Activated naive CD4-positive, alpha-beta T cell (primary cell): ENCODE data around the gene RSPO3.
"Not testable (repeated sequence)": the region's sequence is repeated elsewhere in the genome, so short reads cannot be mapped to it uniquely, and the experiment has no call there.

Source experiments
- DNase-seq, 4 experiments: peaks; one replicate each; lab custom pipeline; 2025; lab: John Stamatoyannopoulos, UW

Gene RSPO3

DNA sequence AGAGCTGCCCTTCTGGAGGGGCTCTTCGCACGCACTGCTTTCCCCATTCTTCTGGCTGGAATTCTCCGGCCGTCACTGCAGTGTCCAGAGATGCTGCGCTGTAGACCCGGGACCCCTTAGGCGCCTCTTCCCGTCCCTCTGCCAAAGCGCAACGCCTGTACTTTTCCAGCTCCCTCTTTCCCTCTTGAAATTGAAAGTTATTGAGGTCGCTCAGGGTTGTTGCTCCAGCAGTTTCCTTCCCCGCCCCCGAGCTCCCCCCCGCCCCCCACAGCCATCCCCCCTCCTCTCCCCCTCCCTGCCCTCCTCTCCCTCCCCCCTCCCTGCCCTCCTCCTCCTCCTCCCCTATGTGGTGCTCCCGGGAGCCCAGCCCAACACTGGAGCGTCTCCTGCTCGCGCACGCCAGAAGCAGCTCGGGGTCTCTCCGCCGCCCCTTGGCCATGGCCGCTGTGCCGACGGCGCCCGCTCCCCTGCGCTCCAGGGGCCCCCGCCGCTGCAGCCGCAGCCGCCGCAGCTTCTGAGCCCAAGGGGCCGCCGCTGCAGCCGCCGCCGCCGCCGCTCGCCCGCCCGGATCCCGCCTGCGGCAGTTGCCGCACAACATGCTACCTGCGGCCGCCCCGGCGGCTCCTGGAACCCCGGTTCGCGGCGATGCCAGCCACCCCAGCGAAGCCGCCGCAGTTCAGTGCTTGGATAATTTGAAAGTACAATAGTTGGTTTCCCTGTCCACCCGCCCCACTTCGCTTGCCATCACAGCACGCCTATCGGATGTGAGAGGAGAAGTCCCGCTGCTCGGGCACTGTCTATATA is at the start of gene RSPO3:
TSS of gene RSPO3 (plus strand) at position 374 of the 804 bp plus-strand sequence. CDS start 522 bp downstream, outside the sequence.
- no peak for DNase-seq

GRCh38 chr6:127069659-127070279 is 48.7 kb upstream of the RSPO3 start:
- no peak for DNase-seq

DNA sequence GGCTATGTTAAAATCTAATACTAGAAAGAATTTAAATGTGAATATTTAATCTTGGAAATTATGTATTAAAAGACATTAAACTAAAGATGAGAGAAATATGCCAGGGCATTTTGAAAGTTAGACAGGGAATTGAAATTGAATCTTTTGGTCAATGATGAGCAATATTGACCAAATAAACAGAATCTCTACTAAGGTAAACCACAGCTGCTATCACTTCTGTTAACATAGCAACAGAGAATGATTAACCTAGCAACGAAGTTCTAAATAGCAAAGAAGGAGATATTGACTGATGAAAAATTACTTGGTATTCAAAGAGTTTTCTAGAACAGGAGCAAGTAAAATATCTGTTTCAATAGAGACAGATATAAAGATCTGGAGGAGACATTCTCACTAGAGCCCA is 45.2 kb upstream of the RSPO3 start:
- DNase-seq = no peak

DNA sequence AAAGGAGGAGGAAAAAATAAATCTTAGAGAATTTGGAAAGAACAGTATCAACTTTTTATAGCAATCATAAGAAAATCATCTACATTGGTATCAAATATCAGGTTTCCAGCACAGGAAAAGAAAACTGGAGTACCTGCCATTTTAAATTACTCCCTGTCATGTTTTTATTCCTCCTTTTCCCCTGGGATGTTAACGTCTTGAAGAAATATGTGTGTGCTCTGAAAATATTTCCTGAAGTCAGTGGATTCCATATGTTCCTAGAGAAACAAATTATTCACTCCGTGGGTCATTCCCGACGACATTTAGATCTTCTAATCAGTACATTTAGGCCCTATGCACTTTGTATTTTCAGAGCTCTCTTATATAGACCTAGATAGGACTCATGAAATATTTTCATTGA is 42.0 kb upstream of the RSPO3 start:
- no peak for DNase-seq

DNA sequence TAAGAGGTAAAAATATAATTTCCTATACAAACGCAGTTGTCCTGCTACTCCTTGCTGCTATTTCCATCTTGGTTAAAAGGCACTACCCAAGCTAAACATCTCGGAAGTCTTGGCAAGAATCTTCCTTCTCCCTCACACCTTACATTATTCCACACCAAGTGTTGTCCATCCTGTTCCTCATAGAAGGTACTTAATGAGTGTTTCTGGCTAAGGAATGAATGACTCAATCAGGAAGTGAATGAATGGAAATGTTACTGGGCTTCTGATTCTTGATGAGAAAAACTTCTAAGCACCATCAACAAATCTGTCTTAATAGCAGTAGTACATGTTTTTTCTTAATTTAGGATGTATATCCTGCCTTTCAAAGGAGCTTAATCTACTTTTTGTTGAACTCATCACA is 40.6 kb upstream of the RSPO3 start:
- no peak for DNase-seq

- DNase-seq = no peak
Observed at GRCh38 chr6:127078669-127079068, 39.8 kb upstream of the RSPO3 start.

DNA sequence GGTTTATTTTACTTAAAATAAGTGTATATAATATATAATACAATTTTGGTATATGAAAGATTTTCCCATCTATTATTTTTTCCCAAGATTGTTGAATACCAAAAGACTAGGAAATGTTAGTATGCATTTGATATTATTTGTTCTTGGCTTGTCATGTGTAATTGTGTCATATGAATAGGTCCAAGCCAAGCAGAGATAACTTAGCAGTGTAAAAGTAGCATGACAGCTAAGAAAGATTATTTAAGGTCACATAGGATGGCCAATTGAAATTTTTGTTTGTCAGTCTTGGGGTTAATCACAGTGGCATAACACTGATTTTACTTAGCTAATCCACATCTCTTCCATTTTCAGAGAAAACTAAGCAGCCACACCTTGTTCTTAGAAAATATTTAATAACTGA is 38.8 kb upstream of the RSPO3 start:
- no peak for DNase-seq

GRCh38 chr6:127080081-127080480 is 38.4 kb upstream of the RSPO3 start:
- DNase-seq = no peak

DNA sequence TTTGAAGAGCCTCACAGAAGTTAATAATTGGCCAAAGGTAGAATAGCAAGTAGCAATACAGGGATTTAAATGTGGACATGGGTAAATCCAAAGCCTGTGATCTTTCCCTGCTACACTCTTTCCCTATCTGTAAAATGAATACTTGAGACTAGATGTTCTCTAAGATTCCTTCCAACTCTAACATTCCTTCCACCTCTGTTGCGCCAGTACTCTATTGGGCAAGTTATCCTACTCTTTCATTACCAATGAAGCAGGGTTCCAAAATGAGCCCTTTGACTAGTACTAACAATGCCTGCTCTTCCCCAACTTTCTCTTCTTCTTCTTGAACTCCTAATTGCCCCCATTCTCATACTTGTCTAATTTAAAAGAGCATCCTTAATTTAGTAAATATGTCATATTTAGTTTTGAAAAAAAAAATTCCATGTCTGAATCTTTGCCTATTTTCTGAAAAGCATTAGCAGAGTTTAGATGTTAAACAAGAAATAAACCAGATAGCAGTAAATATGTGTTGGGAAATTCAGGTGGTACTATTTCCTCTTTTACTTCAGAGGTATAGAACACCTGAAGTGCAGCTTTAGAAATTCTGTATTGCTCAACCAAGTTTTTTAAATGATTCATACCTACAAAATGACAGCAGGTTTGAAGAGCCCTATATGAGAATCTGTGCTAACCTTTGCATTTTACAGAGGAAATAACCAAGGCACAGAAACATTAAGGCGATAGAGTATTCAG is 35.1 kb upstream of the RSPO3 start:
- no peak for DNase-seq

- no peak for DNase-seq
Observed at GRCh38 chr6:127083963-127084310, 34.5 kb upstream of the RSPO3 start.

- DNase-seq = no peak
Observed at GRCh38 chr6:127085181-127085580, 33.3 kb upstream of the RSPO3 start.

DNA sequence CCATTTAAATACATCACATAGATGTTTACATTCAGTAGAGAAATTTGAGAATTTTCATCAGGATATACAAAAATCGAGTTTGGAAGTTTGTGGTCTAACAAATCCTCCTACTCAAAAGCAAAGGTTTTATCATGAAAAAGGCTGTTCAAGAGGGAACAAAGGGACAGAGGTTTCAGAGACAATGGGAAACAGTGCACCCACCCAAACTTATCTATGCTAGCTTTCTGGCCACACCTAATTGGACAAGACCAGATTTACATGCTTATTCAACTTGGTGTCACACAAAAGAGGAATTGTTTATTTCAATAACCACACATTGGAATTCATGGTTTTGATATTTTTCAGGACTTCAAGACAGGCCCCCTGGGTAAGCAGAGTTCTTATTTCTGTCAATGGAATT is 28.4 kb upstream of the RSPO3 start:
- no peak for DNase-seq

DNA sequence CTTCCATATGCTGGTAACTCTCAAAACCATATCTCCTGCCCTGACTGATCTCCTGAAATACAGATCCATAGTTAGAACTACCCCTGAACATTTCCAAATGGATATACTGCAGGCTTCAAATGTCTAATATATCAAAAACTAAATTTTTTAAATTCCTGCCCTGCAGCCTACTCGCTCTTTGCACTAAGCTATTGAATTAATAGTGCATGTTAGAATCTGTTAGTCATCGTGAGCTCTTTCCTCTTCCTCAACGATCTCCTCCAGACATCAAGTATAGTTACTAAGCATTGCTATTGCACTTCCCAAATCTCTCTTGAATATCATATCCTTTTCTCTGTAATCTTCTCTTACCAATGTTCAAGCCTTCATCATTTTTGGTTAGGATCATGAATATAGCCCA is 26.0 kb upstream of the RSPO3 start:
- DNase-seq = no peak

- DNase-seq = no peak
Observed at GRCh38 chr6:127094791-127095190, 23.7 kb upstream of the RSPO3 start.

GRCh38 chr6:127096167-127096566 is 22.3 kb upstream of the RSPO3 start:
- no peak for DNase-seq

GRCh38 chr6:127097442-127097841 is 21.0 kb upstream of the RSPO3 start:
- DNase-seq = not testable (repeated sequence)

GRCh38 chr6:127100510-127101140 is 17.8 kb upstream of the RSPO3 start:
- no peak for DNase-seq

GRCh38 chr6:127102299-127102698 is 16.2 kb upstream of the RSPO3 start:
- DNase-seq = no peak

- no peak for DNase-seq
Observed at GRCh38 chr6:127102859-127103258, 15.6 kb upstream of the RSPO3 start.

DNA sequence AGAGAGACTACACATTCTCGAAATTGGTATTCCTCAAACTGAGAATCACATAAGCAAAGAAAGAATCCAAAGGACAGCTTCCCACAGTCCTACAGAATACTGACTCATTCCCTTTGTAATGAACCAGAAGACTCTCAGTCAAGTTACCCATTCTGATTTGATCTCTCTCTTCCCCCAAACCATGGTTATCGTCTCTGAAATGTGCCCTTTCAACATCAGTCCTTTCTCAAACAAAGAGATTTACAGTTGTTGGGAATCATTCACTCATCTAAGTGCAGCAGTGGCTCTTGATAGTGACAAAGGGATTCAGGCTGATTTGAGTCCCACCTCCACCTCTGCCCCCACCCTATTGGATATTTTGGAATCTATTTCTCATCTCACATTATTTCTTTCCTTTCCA is 15.0 kb upstream of the RSPO3 start:
- no peak for DNase-seq

DNA sequence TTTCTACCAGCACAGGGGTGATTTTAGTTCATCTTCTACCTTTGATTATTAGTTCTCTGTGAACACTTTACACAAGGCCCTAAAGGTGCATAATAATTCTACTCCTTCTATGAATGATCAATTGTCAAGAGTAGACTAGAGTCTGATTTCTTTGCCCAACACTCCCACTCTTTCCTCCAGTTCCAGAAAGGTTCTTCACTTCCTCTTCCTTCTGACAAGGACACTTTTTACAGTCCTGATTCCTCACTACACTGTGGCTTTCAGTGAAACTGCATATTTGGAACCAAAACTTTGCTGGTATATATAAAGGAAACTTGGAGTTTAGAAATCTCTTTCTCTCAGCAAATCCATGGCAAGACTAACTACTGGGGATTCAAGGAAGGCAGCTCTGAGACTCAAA is 10.6 kb upstream of the RSPO3 start:
- no peak for DNase-seq

GRCh38 chr6:127110712-127111111 is 7.8 kb upstream of the RSPO3 start:
- DNase-seq = no peak

GRCh38 chr6:127111526-127111925 is 6.9 kb upstream of the RSPO3 start:
- DNase-seq = no peak
